ENCODE results near the gene RGS19.

The RGS19 gene

DNA sequence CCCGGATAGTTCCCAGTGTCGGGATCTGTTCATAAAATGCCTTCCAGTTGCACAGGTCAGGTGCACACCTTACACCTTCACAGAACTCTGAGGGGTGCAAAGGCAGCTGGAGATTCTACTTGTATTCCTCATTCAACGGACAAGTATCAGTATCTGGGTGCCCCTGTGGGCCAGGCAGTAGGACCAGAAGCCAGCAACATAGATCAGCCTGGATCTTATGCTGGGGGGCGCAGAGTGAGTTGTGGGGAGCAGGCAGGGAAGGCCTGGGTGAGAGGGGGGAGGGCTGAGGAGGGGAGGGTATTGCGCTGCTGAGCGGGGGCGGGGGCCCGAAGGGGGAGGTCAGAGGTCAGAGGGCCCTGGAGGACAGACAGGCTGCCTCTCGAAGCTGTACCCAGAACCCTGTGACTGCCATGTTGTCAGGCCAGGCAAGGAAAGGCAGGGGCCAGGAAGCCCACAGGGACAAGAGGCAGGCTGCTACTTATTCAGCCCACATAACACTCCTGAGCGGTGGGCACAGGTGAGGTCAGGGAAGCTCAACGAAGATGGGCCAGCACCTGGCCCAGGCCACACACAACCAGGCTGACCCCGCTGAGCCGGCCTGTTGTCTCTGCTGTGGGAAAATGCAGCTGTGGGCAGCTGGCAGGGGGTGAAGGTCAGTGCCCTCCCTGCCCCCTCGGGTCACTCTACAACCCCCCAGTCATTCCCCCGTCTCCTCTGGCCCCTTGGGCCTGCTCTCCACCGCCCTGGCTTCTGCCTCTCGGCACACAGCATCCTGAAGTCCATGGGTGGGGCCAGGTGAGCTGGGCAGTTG, 1.7 kb upstream of the RGS19 start:
- TF ChIP-seq EGR1 (IDR thresholded peaks at IDR 0.05) = no peak
- TF ChIP-seq USF1 (IDR thresholded peaks at IDR 0.05) = no peak
- no peak for TF ChIP-seq RAD21 (IDR thresholded peaks at IDR 0.05; ENCODE audit: low read depth)
- TF ChIP-seq CEBPB (IDR thresholded peaks at IDR 0.05) = no peak
- TF ChIP-seq TAF1 (IDR thresholded peaks at IDR 0.05; ENCODE audit: low read depth) = no peak
- TF ChIP-seq ZBTB7A (IDR thresholded peaks at IDR 0.05; ENCODE audit: low read depth) = no peak
- TF ChIP-seq MAX (IDR thresholded peaks at IDR 0.05) = no peak
- no peak for TF ChIP-seq CREB1 (IDR thresholded peaks at IDR 0.05; ENCODE audit: low read depth)
- no peak for TF ChIP-seq TCF12 (IDR thresholded peaks at IDR 0.05; ENCODE audit: low read depth)
- TF ChIP-seq YY1 (IDR thresholded peaks at IDR 0.05; ENCODE audit: low read depth) = no peak
- no peak for TF ChIP-seq NFIC (IDR thresholded peaks at IDR 0.05)
- TF ChIP-seq FOXM1 (IDR thresholded peaks at IDR 0.05; ENCODE audit: borderline replicate concordance, low read depth) = no peak
- TF ChIP-seq EP300 (IDR thresholded peaks at IDR 0.05; ENCODE audit: borderline replicate concordance) = no peak
- TF ChIP-seq, protein P1, sequence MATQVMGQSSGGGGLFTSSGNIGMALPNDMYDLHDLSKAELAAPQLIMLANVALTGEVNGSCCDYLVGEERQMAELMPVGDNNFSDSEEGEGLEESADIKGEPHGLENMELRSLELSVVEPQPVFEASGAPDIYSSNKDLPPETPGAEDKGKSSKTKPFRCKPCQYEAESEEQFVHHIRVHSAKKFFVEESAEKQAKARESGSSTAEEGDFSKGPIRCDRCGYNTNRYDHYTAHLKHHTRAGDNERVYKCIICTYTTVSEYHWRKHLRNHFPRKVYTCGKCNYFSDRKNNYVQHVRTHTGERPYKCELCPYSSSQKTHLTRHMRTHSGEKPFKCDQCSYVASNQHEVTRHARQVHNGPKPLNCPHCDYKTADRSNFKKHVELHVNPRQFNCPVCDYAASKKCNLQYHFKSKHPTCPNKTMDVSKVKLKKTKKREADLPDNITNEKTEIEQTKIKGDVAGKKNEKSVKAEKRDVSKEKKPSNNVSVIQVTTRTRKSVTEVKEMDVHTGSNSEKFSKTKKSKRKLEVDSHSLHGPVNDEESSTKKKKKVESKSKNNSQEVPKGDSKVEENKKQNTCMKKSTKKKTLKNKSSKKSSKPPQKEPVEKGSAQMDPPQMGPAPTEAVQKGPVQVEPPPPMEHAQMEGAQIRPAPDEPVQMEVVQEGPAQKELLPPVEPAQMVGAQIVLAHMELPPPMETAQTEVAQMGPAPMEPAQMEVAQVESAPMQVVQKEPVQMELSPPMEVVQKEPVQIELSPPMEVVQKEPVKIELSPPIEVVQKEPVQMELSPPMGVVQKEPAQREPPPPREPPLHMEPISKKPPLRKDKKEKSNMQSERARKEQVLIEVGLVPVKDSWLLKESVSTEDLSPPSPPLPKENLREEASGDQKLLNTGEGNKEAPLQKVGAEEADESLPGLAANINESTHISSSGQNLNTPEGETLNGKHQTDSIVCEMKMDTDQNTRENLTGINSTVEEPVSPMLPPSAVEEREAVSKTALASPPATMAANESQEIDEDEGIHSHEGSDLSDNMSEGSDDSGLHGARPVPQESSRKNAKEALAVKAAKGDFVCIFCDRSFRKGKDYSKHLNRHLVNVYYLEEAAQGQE (IDR thresholded peaks at IDR 0.05; ENCODE audit: low read depth) = no peak
- TF ChIP-seq TEAD4 (IDR thresholded peaks at IDR 0.05) = no peak

GRCh38 chr20:64080013-64080812, 895 bp upstream of the RGS19 start, which contains the start of gene OPRL1:
Gene OPRL1, plus strand, starts transcription at chr20:64080082. Its CDS starts 12,639 bp downstream, at chr20:64092721.
- TF ChIP-seq MAX (IDR thresholded peaks at IDR 0.05) = 0 out of 2 replicates have a peak, but pooled peaks have one; percentile 31
- TF ChIP-seq CREB1 (IDR thresholded peaks at IDR 0.05; ENCODE audit: low read depth) = no peak

- TF ChIP-seq USF1 (IDR thresholded peaks at IDR 0.05) = no peak
- TF ChIP-seq ZBTB7A (IDR thresholded peaks at IDR 0.05; ENCODE audit: low read depth) = no peak; the same call in 1 of the 2 replicates
- no peak for TF ChIP-seq TEAD4 (IDR thresholded peaks at IDR 0.05)
- no peak for TF ChIP-seq TCF12 (IDR thresholded peaks at IDR 0.05; ENCODE audit: low read depth)
These were observed 415 bp downstream of the RGS19 start for GRCh38 chr20:64078934-64079272.

- TF ChIP-seq RAD21 (IDR thresholded peaks at IDR 0.05; ENCODE audit: low read depth) (no peak), CREB1 (IDR thresholded peaks at IDR 0.05; ENCODE audit: low read depth) (no peak), YY1 (IDR thresholded peaks at IDR 0.05; ENCODE audit: low read depth) (no peak), TAF1 (IDR thresholded peaks at IDR 0.05; ENCODE audit: low read depth) (no peak), EP300 (IDR thresholded peaks at IDR 0.05; ENCODE audit: borderline replicate concordance) (no peak), ZBTB7A (IDR thresholded peaks at IDR 0.05; ENCODE audit: low read depth) (no peak), TEAD4 (IDR thresholded peaks at IDR 0.05) (no peak), FOXM1 (IDR thresholded peaks at IDR 0.05; ENCODE audit: borderline replicate concordance, low read depth) (no peak), TCF12 (IDR thresholded peaks at IDR 0.05; ENCODE audit: low read depth) (no peak), MAX (IDR thresholded peaks at IDR 0.05) (no peak), NFIC (IDR thresholded peaks at IDR 0.05) (no peak)
- TF ChIP-seq, protein P1 (IDR thresholded peaks at IDR 0.05; ENCODE audit: low read depth) = no peak
These were observed 1.3 kb downstream of the RGS19 start for GRCh38 chr20:64077876-64078551.

DNA sequence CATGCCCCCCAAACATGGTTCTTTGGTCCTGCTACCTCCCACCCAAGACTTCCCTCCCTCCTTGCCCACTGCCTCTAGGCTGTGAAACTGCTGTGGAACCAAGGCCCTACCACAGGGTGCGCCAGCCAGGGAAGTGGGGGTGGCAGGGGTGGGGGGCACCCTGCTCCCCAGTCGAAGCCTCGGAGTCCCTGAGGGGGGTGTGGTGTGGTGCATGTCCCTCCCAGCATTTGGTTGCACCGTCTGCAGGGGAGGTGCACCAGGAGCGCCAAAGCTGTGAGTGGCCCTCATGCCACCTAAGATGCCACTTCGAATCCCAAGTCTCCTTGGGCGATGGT, 1.8 kb downstream of the RGS19 start:
- TF ChIP-seq CEBPB (IDR thresholded peaks at IDR 0.05) = no peak
- TF ChIP-seq USF1 (IDR thresholded peaks at IDR 0.05) = no peak
- TF ChIP-seq TEAD4 (IDR thresholded peaks at IDR 0.05) = no peak
- no peak for TF ChIP-seq MAX (IDR thresholded peaks at IDR 0.05)
- no peak for TF ChIP-seq TCF12 (IDR thresholded peaks at IDR 0.05; ENCODE audit: low read depth)
- no peak for TF ChIP-seq CREB1 (IDR thresholded peaks at IDR 0.05; ENCODE audit: low read depth)
- TF ChIP-seq, protein P1 (IDR thresholded peaks at IDR 0.05; ENCODE audit: low read depth) = no peak
- no peak for TF ChIP-seq FOXM1 (IDR thresholded peaks at IDR 0.05; ENCODE audit: borderline replicate concordance, low read depth)
- TF ChIP-seq NFIC (IDR thresholded peaks at IDR 0.05) = no peak
- no peak for TF ChIP-seq EGR1 (IDR thresholded peaks at IDR 0.05)
- TF ChIP-seq EP300 (IDR thresholded peaks at IDR 0.05; ENCODE audit: borderline replicate concordance) = no peak
- no peak for TF ChIP-seq TAF1 (IDR thresholded peaks at IDR 0.05; ENCODE audit: low read depth)
- no peak for TF ChIP-seq RAD21 (IDR thresholded peaks at IDR 0.05; ENCODE audit: low read depth)
